Liver (tissue), 9 donors: ENCODE results near the gene SAA1. TPM values are rescaled to one million over a fixed set of nuclear protein-coding genes. Genes with fewer than 3 reads are reported as not detected.

Experiments
- DNase-seq: peaks from one replicate; pipeline ENCODE4 v3.0.0-alpha.2; 2017; ENCODE audit warnings: low spot score
- H3K27ac ChIP-seq, 2 donors: one replicate each; pipeline ENCODE4 v1.7.0; 2013; ENCODE audit warnings: inconsistent platforms in 2 of 2, low read length in 2 of 2, control low read depth in 1 of 2, low read depth in 1 of 2, mild to moderate bottlenecking in 1 of 2
- H3K27me3 ChIP-seq, 4 donors: one replicate each; pipeline versions ENCODE4 v1.6.1 to v1.7.0; 2013; ENCODE audit warnings: low read length in 3 of 4, inconsistent platforms in 1 of 4, mild to moderate bottlenecking in 1 of 4, moderate library complexity in 1 of 4; ENCODE audit not compliant: control insufficient read depth in 4 of 4, insufficient read depth in 4 of 4
- H3K36me3 ChIP-seq, 4 donors: one replicate each; pipeline versions ENCODE4 v1.6.1 to v1.7.0; 2013; ENCODE audit warnings: low read length in 3 of 4, mild to moderate bottlenecking in 3 of 4, low read depth in 1 of 4, moderate library complexity in 1 of 4; ENCODE audit not compliant: control insufficient read depth in 4 of 4, insufficient read depth in 3 of 4
- H3K4me1 ChIP-seq, 4 donors: one replicate each; pipeline versions ENCODE4 v1.6.1 to v1.7.0; 2013; ENCODE audit warnings: low read length in 3 of 4, mild to moderate bottlenecking in 3 of 4, moderate library complexity in 1 of 4; ENCODE audit not compliant: control insufficient read depth in 4 of 4, insufficient read depth in 4 of 4
- H3K4me3 ChIP-seq, 3 donors: one replicate each; pipeline versions ENCODE4 v1.6.1 to v1.7.0; 2013; ENCODE audit warnings: low read length in 3 of 3, control low read depth in 1 of 3, low read depth in 1 of 3, mild to moderate bottlenecking in 1 of 3
- H3K9ac ChIP-seq, 2 donors: one replicate each; pipeline ENCODE4 v1.7.0; 2013; ENCODE audit warnings: low read length in 2 of 2, mild to moderate bottlenecking in 2 of 2, moderate library complexity in 2 of 2, control low read depth in 1 of 2, low read depth in 1 of 2
- H3K9me3 ChIP-seq, 4 donors: one replicate each; pipeline versions ENCODE4 v1.6.1 to v1.7.0; 2013; ENCODE audit warnings: low read length in 3 of 4; ENCODE audit not compliant: control insufficient read depth in 4 of 4
- CTCF ChIP-seq: fragments of 150-350 bp; IDR thresholded peaks from 2 replicates; pipeline ENCODE4 v1.5.1; 2017; ENCODE audit warnings: improper control_type of control experiment, low read depth, low read length; ENCODE audit not compliant: missing input control
- FOXA2 ChIP-seq: IDR thresholded peaks from 2 replicates; pipeline ENCODE4 v1.6.1; 2016; ENCODE audit warnings: antibody characterized with exemption
- GABPA ChIP-seq, 2 donors: IDR thresholded peaks in 1 of 2; conservative IDR thresholded peaks in 1 of 2; 2 replicates each; pipeline ENCODE4 v1.6.1; 2016; ENCODE audit warnings: antibody characterized with exemption in 2 of 2, mild to moderate bottlenecking in 1 of 2, moderate library complexity in 1 of 2
- HNF4A ChIP-seq, 2 donors: conservative IDR thresholded peaks; 2 replicates each; pipeline ENCODE4 v1.6.1; 2016; ENCODE audit warnings: antibody characterized with exemption in 2 of 2, mild to moderate bottlenecking in 2 of 2
- HNF4G ChIP-seq: IDR thresholded peaks from 2 replicates; pipeline ENCODE4 v1.6.1; 2016; ENCODE audit warnings: antibody characterized with exemption
- JUND ChIP-seq, 2 donors: IDR thresholded peaks; 2 replicates each; pipeline ENCODE4 v1.6.1; 2016; ENCODE audit warnings: antibody characterized with exemption in 2 of 2
- MAX ChIP-seq: IDR thresholded peaks from 2 replicates; pipeline ENCODE4 v1.6.1; 2016; ENCODE audit warnings: antibody characterized with exemption
- NR2F2 ChIP-seq: IDR thresholded peaks from 2 replicates; pipeline ENCODE4 v1.6.1; 2016; ENCODE audit warnings: antibody characterized with exemption
- RAD21 ChIP-seq, 2 donors: IDR thresholded peaks; 2 replicates each; pipeline ENCODE4 v1.6.1; 2016; ENCODE audit warnings: antibody characterized with exemption in 2 of 2, mild to moderate bottlenecking in 2 of 2
- REST ChIP-seq: IDR thresholded peaks from 2 replicates; pipeline ENCODE4 v1.6.1; 2016; ENCODE audit warnings: antibody characterized with exemption, mild to moderate bottlenecking
- SP1 ChIP-seq: IDR thresholded peaks from 2 replicates; pipeline ENCODE4 v1.6.1; 2018; ENCODE audit warnings: antibody characterized with exemption, mild to moderate bottlenecking
- YY1 ChIP-seq: IDR thresholded peaks from 2 replicates; pipeline ENCODE4 v1.6.1; 2016; ENCODE audit warnings: antibody characterized with exemption, mild to moderate bottlenecking
- WGBS: extraction: QIAGEN DNeasy Blood & Tissue Kit; methylation state at CpG from one replicate; pipeline ENCODE4 v1.1.7; 2013; 5-methylcytosine and 5-hydroxymethylcytosine counted together
- polyA plus RNA-seq, 2 donors: library from polyadenylated mRNA; stranded (reverse) in 1 of 2; unstranded in 1 of 2; fragments of 200-250 nt in 1 of 2; fragments of >200 nt in 1 of 2; fragmentation: Nextera tagmentation in 1 of 2; extraction: Ambion mirVana in 1 of 2; gene quantifications; one replicate each; pipeline versions ENCODE4 v1.2.1 to v1.2.3, GENCODE V29; 2013 to 2015
- total RNA-seq, 2 donors: library from RNA; depleted of rRNA; stranded (reverse); fragments of >200 nt; gene quantifications; one replicate each; pipeline ENCODE4 v1.2.3, GENCODE V29; 2014
- donor health status: healthy.
- donor health status: healthy.
- donor health status: healthy.
- donor health status: healthy.
- donor health status: healthy.

The SAA1 gene
- total and polyA plus RNA-seq, 4 donors, result 20.4 to 33,277 (median 21,062) TPM

- WGBS, result 0% methylated on average over 1 of the region's 1 CpG
- H3K27me3 ChIP-seq, result no peaks in the 10 kb centered on the region
- H3K4me1 ChIP-seq, result peaks cover 3 to 13% (median 11%) of the 10 kb centered on the region in 4 donors
Observed at GRCh38 chr11:18243783-18244362, 22.2 kb upstream of the SAA1 start.

GRCh38 chr11:18245396-18245795 is 20.7 kb upstream of the SAA1 start:
- H3K9me3 ChIP-seq, result no peaks in the 10 kb centered on the region
- H3K4me1 ChIP-seq, result peaks cover 0 to 9% (median 2%) of the 10 kb centered on the region in 4 donors
- no peak for TF ChIP-seq MAX
- H3K27me3 ChIP-seq, result no peaks in the 10 kb centered on the region
- H3K9ac ChIP-seq, result no peak overlapping the region
- no peaks in the 10 kb centered on the region for H3K36me3 ChIP-seq
- H3K27ac ChIP-seq, result no peak overlapping the region
- no peak for DNase-seq
- H3K4me3 ChIP-seq, result no peak overlapping the region
- WGBS, result 72% methylated on average over 6 of the region's 6 CpGs

More at GRCh38 chr11:18243783-18244362, 22.2 kb upstream of the SAA1 start:
- Histone ChIP-seq H3K4me3 (no peak overlapping the region), H3K36me3 (no peaks in the 10 kb centered on the region), H3K9me3 (no peaks in the 10 kb centered on the region), H3K27ac (no peak overlapping the region), H3K9ac (no peak overlapping the region)
- DNase-seq, result peak; percentile 49
- TF ChIP-seq REST, result no peak
- peak; percentile 84 for TF ChIP-seq CTCF
- TF ChIP-seq GABPA (IDR thresholded peaks at IDR 0.05 in 1 of 2, conservative IDR thresholded peaks at IDR 0.05 in 1 of 2), result no peak
- no peak for TF ChIP-seq FOXA2
- TF ChIP-seq SP1, result peak; percentile 8
- TF ChIP-seq JUND (IDR thresholded peaks at IDR 0.05), result no peak
- TF ChIP-seq MAX, result no peak
- peak; percentile 24 for TF ChIP-seq YY1
- peak in 1 of 2 donors; percentile 52 for TF ChIP-seq HNF4A (conservative IDR thresholded peaks at IDR 0.05)
- no peak for TF ChIP-seq NR2F2
- TF ChIP-seq RAD21 (IDR thresholded peaks at IDR 0.05), result peak; percentile 84 to 86
- no peak for TF ChIP-seq HNF4G
